GM21367 (cell line): ENCODE data around the gene ILKAP.
A peak's percentile ranks its signal among the peaks of the same experiment; 100 is the strongest.

Source experiments
- ATAC-seq: cut with Tn5 transposase; IDR thresholded peaks from one replicate; pipeline ENCODE4 v1.9.1; 2021; ENCODE audit not compliant: unreplicated experiment

ILKAP gene

DNA sequence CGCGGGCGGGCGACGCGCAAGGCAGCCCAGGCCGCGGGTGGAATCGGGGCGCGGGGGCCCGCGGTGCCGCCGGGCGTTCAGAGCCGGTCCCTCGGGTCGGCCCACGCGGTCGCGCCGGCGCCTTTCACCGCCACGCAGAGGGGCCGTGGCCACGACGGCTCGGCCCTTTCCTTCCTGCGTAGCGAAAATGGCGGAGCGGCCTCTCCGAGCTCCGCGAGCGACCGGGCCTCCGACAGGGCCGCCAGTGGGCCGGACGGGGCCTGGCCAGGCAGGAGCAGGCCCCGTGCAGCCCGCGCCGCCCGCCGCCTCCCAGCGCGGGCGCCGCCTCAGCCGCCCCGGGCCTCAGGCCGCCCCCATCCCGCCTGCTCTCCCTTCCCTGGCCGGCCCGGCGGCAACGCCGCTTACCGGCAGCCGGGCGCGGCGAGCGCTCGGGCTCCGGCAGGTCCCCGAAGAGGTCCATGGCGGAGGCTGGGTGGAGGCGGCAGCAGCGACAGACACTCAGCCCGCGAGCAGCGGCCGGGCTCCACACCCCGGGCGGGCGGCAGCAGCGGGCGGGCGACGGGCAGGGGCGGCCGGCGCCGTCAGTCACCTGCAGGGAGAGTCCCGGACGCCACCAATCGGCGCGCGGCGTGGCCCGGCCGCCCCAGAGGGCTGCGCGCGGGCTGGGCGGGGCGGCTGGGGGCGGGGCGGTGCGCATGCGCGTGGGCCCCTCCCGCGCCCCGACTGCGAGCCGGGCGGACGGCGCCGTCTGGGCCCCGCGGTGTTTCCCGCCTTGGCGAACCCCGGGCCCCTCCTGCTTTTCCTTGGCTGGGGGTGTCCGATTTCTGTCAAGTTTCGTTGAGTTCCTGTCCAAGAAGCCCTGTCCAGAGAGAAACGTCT lies at the start of gene ILKAP:
ILKAP (minus strand) TSS at position 602 of the 879 bp plus-strand sequence; CDS start at position 460, 142 bp downstream.
- ATAC-seq, result peak; percentile 91

DNA sequence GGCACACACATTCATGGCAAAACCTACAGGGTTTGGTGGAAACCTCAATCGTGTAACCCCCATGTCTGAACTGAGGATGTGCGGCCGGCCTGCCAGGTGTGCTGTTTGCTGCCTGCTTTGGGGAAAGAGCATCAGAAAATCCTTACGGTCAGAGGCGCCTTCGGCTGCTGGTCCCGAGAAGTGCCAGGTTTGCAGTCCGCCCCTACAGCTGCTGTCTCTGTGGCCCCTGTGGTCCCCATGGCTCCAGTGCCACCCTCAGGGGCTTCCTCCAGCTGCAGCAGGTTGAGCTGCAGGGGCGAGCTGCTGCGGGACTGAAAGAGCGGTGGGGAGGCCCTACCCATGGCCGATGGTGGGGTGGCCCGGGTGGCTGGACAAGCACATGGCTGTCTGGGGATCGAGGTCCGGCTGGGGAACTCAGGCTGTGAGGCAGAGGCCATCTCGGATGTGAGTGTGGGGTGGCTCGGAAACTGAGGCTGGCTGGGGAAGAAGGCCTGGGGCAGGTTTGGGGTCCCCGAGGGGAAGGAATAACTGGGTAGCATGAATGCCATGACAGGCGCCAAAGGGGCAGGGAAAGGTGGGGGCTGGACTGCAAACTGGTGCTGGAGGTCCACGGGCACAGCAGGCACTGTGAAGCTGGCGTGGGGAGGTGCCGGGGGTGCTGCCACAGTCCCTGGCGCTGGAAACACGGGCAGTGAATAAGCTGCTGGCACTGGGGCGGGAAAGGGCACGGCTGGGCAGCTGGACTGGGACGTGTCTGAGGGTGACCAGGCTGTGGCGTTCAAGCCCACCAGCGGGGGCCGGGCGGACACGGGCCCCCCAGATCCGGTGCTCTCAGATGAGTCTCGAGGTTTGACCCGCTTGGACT lies 49.5 kb upstream of the ILKAP start:
- ATAC-seq, result no peak

DNA sequence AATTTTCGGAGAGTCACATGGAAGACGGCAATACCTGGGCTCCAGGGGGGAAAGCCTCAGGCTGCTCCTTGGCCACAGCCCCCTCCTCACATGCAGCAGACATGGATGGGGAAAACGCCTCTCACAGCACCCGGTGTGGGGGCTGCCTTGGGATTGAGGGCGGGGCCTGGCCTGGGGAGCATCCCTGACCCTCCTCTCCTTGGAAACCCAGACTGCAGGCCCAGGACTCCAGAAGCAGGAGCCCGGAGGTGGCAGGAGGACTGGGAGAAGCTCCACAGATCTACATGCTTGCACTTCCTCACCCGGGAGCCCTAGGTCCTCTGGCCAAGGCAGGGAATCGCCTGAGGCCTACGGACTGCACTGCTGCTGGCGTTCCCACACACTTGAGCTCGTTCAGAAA lies 48.5 kb upstream of the ILKAP start:
- no peak for ATAC-seq

DNA sequence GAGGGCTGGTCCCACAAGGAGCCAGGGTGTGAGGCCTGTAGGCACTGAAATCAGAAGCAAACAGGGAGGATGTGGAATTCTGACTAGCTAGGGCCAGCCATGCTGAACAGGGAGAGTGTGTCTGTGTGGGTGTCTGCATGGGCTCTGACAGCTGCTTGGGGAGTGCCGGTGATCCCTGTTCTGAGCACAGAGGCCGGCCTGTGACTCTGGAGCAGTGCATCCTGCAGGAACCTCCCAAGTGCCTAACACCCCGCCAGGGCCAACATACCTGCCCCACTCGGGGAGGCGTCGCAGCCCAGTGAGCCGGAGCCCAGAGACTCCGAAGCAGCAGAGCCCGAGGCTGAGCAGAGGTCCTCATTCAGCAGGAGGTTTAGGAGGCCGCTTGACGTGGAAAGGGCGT lies 47.8 kb upstream of the ILKAP start:
- no peak for ATAC-seq

DNA sequence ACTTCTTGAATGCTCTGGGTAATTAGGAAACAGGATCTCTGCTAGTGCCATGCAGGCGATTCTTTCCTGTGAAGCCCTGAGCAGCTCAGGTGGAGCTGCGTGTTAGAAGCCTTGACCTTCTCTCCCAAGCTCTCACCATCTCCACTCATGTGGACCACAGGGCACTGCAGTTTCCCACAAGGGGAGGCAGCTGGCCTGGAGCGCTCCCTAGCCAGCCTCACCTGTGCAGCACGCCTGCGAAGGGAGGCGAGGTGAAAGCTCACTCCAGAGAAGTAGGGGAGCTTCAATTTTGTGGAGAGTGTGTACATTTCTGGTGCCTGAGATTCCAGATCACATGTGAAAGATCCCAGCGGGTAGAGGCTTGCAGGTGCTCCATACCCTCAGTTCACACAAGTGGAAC lies 47.4 kb upstream of the ILKAP start:
- no peak for ATAC-seq

GRCh38 chr2:238247841-238248453 lies 44.5 kb upstream of the ILKAP start:
- ATAC-seq, result no peak

- no peak for ATAC-seq
These were observed 43.7 kb upstream of the ILKAP start for GRCh38 chr2:238247002-238247822.

- no peak for ATAC-seq
These were observed 40.7 kb upstream of the ILKAP start for GRCh38 chr2:238244151-238244550.

DNA sequence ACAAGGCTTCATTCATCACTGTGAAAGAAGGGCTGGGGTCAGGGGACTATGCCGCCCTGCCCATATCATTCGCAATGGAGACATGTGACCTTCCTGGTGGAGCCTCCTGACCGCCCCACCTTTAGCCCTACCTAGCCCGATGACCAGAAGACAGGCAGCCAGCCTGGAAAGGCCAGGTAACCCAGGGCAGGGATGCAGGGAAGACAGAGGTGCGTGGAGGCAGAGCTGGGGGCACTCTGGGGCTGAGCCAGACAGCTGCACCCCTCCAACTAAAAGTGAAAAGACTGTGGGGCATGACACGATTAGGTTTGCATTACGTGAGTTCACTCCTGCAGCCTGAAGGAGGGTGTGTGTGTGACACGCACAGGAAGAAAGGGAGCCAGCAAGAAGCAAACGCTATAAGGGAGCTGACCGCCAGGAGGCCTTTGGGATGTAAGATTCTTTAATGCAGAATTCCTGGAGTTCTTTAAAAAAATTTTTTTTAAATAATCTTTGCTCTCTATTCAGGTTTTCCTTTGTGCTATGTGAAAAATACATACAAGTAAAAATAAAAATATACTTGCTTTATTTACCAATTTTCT lies 40.1 kb upstream of the ILKAP start:
- no peak for ATAC-seq

DNA sequence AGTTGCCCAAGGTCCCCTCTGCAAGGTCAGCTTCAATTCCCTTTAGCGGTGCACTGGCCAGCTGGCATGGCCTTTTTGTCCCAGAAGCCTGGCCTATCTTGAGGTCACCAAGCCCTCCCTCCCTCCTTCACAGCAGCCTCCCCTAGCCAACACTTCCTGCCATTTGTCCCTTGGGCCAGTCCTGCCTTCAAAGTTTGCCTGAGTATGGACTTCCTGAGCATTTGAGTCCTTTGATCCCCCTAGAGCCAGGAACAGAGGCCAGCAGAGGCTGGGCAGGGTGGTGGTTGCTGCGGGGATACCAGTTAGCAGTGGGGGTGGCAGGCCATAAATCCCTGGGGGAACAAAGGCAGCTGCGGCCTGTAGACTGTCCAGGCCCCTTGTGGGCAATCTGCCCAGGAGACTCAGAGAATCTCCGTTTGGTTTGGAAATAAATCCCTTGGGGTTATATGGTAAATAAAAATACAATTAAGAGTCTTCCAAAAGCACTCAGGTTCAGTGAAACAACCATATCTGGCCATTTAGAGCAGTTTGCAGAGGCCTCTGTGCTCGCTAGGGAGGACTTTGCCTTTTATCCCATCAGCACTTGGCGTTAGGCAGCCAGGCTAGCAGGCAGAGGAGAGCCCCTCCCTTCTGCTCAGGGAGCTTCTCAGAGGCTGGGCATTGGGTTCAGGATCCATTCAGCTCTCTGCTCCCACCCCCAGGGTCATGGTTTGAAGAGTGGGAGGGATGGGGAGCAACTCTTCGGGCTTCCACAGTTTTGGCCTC lies 39.4 kb upstream of the ILKAP start:
- ATAC-seq, result no peak

GRCh38 chr2:238241970-238242369 lies 38.5 kb upstream of the ILKAP start:
- no peak for ATAC-seq

GRCh38 chr2:238240757-238241711 lies 37.5 kb upstream of the ILKAP start:
- no peak for ATAC-seq

- peak; percentile 80 for ATAC-seq
These were observed 36.6 kb upstream of the ILKAP start, which contains the start of gene HES6 for GRCh38 chr2:238239863-238240756. HES6 (minus strand) TSS chr2:238240038; CDS start chr2:238239905, 133 bp downstream.

- ATAC-seq, result no peak
These were observed 36.0 kb upstream of the ILKAP start for GRCh38 chr2:238239543-238239862.

- ATAC-seq, result no peak
These were observed 35.5 kb upstream of the ILKAP start for GRCh38 chr2:238238766-238239542.

DNA sequence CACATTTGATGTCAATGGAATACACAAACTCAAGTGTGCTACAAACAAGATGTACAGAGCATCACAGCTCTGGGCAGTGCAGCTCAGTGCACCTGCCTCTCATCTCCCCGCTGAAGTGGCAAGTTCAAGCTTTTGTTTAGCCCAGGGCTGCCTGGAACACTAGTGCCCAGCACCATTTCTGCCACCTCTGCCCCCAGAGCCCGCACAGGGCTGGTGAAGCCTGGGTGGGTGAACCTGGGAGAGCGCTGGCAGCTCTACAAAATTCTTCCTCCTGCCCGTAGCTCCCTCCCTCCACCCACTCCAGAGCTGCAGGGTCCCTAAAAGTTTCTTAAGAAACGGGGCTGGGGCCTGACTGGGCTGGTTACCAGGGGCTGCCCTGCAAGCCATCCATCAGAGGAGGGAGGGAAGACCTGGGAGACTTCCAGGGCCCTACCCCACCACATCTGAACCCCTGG lies 34.8 kb upstream of the ILKAP start:
- no peak for ATAC-seq
